ENCODE measurements around the gene DARS1.
"Not testable (repeated sequence)": the region's sequence is repeated elsewhere in the genome, so short reads cannot be mapped to it uniquely, and the experiment has no call there.

The DARS1 gene

DNA sequence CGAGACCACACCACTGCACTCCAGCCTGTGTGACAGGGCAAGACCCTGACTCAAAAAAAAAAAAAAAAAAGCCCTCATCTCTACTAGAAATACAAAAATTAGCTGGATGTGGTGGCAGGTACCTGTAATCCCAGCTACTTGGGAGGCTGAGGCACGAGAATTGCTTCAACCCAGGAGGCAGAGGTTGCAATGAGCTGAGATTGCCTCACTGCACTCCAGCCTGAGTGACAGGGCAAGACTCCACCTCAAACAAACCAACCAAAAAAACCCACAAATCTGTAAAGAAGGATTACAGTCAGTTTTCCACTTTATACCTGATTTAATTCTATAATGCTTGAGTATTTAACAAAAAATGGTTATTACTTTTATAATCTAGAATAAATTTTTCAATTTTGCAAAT is 9.7 kb downstream of the DARS1 start:
- DNase-seq = no peak

DNA sequence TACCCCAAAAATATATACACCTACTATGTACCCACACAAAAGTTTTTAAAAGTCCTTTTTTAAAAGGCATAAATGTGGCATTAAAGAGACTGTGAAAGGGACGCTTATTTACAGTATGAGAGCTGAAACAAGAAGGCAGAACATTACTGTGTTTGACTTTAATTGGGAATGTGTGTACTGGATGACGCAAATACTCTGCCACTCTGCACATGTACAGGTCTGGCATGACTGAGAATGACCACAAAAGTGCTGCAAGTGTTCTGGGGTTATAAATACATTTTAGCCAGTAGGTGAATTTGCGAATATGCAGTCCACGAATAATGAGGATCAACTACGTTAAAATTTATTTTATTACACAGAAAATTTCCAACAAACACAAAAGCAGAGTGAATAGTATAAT is 11.4 kb downstream of the DARS1 start:
- no peak for DNase-seq

DNA sequence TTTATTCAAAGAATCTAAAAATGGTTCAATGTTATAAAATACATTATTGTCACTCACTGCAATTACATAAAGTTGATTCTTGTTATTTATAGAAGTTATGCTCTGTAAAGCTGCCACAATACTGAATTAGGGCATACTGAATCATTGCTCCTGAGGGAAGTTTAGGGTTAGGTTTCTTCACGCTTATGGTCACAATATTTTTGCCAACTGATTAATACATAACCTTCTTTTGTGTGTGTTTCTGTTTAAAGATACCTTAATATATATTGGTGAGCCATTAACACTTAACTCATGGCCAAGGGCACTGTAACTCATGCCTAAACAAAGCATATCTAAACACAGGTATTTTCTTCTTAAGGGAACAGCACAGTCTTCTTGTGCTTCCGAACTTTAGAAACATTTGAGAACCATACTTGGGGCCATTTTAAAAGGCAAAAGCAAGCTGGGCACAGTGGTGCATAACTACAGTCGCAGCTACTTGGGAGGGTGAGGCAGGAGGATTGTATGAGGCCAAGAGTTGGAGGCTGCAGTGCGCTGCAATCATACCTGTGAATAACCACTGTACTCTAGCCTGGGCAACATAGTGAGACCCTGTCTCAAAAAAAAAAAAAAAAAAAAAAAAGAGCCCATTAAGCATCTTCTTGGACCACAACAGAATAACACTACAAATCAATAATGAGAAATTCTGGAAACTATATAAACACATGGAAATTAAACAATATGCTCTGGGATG is 15.6 kb downstream of the DARS1 start:
- DNase-seq = no peak

DNA sequence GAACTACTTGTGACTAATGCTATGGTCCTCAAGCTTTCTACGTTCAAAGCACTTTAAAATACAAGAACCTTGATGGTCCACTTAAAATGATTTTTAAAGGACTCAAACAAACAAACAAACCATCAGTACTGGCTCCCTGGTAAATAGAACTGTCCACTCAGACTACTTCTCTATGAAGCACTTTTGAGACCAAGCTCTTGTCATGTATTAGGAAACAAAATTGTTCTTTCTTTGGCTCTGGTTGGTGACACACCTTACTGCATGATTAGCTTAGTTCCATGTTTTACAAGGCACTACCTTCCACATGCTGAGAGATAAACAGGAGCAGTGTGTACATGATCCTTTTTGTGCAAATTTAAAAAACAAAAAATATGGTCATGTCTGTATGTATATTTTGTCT is 19.7 kb downstream of the DARS1 start:
- no peak for DNase-seq

DNA sequence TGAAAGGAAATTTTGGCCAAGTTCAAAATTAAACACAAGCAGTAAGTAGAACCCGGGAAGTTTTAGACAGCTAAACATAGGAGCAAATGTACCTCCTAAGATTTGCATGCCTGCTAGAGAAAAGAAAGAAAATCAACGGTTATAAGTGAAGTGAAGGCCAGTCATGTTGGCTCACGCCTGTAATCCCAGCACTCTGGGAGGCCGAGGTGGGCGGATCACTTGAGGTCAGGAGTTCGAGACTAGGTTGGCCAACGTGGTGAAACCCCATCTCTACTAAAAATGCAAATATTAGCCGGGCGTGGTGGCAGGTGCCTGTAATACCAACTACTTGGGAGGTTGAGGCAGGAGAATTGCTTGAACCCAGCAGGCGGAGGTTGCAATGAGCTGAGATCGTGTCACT is 21.0 kb downstream of the DARS1 start:
- not testable (repeated sequence) for DNase-seq

DNA sequence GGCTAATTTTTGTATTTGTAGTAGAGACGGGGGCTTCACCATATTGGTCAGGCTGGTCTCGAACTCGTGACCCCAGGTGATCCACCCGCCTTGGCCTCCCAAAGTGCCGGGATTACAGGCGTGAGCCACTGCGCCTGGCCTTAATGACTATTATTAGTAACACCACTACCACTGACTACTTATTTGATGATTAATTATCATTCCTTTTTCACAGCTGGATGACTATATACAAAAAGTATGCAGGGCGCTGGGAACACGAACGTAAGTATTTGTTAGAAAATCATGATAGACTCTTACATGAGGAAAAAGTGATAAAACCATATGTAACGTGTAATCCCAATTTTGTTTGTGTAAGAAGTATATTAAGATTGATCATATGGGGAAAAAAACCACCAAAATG is 21.6 kb downstream of the DARS1 start:
- DNase-seq = no peak

DNA sequence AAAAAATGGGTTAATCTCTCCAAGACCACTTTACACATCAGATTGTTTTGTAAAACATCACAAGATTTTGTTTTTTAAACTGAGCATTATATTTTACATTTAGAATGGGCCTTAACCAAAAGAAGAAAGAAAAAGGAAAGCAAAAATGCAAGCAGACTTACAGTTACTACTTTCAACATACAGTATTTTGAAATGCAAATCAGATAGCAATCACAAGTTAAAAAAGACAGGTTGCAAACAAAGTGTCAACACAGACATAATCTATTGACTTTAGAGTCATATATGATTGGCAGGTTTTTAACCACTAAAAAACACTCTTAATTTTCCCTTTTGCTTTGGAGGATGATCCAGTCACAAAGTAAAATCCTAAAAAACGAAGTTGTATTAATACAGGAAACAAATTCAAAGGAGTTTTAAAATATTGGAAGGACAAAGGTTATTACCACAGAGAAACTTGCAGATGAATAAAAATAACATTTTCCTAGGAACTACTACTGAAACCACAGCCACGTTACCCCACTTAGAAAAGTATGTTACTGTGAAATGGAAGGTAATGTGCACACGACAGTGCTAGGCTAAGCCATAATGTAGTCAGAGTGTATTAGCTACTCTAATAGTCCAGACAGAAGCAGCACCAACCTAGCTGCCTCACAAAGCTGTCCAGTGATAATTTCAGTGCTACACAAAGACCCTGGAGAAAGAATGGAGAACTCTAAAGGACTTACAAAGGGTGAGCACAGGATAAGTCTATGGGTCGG is 22.9 kb downstream of the DARS1 start:
- DNase-seq = no peak

DNA sequence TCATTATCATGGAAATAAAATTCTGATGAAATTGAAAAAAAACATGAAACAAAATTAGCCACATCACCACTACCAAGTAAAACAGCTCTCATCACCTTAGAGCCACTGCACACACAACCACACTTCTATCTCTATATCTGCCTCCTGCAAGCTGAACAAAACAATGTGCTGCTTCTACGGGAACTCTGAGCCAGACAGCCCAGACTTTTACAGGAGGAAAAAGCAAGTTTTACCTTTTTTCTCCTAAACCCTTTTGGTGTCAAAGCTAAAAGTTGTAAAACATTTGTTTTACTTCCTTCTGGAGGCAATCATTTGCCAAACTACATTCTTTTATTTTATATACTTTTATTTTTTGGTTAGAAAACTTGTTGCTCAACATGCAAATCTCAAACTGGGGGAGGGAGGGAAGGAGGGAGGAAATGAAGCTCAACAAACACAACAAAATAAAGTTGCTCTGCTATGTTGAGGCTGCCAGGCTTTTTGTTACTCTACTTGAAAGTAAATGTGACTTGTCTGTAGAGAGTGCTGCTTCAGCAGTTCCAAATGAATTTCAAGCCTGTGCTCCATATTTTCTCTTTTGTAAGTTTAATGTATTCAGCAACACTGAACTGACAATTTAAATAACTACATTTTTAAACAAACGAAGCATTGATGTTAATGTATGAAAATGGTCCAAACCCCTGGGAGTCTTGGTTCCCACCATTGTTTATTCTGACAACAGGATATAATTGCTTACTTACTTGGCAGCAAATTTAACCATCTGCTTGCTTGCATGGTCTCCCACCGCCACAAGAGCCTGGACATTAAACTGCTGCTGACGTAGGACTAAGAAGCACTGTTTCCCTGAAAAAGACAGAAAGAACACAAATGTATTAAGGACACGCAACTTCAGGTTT is 24.5 kb downstream of the DARS1 start:
- DNase-seq = no peak

DNA sequence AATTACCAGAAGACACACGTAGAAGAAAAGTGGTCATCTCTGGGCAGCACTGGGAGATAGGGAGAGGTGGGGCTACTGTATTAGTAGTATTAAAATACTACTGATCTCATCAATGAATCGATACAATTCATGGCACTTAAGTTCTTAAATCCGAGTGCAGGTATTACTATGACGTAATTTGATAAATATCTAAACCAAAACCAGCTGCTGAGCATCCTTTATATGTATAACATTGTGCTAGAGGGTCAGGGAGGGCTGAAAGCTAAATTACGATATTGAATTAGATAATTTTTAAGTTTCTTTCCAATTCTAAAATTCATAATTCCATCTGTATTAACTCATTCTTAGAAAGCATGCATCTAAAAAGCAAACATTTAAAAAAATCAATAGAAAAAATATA is 25.3 kb downstream of the DARS1 start:
- no peak for DNase-seq

DNA sequence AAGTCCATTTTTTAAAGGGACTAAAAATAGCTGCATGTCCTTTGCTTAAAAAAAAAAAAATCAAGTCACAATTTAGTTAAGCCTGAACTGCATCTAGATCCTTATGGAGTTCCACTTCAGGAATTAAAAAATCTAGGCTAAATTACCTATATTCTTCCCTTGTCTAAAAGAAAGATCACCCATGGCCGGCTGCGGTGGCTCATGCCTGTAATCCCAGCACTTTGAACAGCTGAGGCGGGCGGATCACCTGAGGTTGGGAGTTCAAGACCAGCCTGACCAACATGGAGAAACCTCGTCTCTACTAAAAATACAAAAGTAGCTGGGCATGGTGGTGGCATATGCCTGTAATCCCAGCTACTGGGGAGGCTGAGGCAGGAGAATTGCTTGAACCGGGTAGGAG is 26.5 kb downstream of the DARS1 start:
- DNase-seq = not testable (repeated sequence)

DNA sequence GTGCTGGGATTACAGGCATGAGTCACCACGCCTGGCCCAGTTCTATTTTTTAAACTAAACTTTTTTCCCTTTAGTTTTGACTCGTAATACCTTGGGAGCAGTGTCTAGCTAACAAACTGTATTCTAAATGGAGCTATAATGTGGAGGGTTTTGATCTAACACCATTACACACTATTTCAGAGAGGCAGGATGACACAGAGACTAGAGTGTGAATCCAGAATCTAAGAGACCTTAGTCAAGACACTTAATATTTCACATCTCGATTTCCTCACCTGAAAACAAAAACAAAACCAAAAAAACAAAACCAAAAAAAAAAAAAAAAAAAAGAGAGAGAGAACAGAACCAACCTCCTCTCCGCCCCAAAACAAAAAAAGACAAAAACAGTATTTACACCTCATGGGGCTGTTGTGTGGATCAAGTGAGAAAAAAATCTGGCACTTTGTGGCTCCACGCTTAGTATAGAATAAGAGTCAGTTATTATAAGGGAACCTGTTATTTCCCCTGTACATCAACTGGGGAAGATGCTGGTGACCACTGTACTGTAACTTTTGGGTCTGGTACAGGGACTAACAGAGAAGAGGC is 31.3 kb downstream of the DARS1 start:
- DNase-seq = no peak

DNA sequence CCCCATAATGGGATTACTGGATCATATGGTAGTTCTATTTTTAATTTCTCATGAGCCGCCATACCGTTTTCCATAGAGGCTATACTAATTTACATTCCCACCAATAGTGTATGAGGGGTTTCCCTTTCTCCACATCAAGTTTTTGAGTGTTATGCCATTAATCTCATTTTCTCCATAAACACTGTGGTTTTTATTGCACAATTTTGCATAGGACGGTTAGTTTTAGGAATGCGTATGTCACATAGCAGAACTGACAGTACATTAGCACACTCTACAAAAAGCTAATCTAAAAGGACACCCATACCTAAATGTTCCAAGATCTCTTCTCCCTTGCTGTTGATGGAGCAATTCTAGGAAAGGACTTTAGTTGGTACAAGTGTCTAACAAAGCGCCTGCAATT is 32.5 kb downstream of the DARS1 start:
- DNase-seq = no peak

DNA sequence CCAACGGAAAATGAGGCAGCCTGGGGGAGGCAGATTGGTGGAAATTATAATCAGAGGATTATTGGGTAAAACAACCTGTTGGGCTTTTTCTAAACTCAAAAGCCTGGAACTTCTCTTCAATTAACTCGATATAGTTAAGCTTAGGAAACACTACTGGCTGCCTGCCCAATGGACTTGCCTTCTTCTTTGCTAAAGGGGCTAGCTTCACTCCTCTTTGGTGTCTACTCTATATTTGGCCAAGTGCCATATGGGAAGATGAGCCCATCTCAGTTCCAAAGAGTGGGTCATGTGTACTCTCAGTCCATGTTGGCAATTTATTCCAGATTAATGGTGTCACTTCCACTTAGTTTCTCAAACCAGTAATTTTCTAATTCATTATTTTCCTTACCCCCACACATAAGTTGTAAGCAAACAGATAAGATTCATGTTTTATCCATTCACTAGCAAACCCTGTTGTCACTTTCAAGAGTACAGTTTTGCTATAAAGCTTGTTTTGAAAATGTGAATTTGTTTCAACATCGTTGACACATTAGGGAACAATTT is 34.3 kb downstream of the DARS1 start:
- DNase-seq = no peak

DNA sequence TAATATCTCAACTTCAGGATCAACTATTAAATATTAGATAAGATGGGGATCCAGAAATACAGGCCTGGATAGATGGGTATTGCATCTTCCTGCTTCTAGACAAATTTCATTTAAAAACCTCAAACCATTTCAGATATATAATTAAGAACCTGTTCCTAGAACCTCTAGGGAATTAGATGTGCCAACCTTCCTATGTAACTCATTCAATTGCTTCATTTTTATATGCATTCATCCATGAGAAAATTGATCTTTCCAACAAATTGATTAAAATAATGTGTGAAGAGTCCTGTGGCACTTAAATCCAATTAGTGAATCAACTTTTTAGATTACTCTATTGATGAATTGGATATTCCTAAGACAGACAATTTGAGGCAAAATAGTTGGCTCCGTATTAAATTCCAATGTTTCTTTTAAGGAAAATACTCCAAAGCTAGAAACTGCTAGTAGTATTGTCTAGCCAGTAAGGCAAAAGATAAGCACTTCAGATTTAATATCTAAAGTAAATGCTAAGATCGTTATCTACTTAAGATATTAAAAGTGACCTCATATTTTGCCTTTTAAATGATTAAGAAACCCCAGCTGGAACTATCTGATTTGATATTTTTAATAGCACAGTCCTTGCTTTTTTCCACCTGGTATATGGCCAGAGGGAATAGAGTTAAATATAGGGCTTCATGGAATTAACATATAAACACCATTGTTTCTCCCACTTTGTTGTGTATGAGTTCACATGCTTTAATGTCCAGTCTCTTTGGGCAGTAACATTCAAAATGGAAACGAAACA is 35.8 kb downstream of the DARS1 start:
- no peak for DNase-seq

DNA sequence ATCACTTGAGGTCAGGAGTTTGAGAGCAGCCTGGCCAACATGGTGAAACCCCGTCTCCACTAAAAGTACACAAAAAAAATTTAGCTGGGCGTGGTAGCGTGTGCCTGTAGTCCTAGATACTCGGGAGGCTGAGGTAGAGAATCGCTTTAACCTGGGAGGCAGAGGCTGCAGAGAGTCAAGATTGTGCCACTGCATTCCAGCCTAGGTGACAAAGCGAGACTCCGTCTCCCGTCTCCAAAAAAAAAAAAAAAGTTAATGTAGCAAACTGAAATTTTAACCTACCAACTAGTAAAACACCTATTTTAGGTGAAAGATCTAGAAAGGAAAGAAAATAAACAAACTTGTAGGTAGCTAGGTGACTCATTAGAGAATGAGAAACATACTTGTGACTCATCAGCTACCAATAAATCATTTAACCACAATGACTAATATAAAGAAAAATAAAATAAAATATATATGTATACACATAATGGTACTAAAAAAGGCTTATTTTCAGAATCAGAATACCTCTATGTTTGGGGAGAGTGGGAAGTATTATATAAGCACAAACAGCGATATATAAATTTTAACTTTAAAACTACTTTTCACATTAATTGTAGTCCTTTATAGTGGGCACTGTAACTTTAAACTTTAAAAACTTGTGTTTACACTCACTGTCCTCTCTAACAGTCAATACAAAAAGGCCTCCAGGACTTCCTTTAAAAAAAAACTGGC is 36.6 kb downstream of the DARS1 start:
- no peak for DNase-seq

DNA sequence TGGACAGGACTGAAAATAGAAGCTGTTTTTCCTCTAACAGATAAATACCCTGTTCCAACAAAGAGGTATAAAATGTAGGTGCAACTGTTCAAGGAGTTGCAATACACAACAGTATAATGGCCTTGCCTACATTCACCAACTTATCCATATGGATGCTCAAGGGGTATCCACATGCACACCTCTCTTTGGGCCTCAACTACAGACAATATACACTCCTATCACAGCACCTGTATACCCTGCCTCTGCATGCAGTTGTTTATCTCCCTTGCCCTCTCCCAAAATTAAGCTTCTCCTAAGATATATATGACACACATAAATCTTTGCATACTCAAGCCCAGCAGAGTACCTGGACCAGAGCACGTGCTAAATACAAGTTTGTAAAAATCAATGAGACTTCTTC is 37.3 kb downstream of the DARS1 start:
- DNase-seq = no peak

DNA sequence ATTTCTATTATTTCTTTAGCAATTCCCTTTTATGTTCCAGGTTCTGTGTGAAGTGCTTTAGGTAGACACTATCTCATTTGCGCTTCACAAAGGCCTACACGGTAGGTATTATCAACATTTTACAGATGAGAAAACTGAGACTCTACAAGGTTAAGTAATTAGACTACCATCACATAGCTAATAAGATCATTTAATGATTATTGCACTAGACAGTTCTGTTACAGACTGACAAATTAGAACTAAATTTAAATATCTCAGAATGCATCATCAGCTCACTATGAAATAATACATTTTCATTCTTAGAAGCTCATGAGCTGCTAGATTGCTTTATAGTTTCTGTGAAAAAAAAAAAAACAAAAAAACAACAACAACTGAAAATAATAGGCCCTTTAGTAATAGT is 37.9 kb downstream of the DARS1 start:
- no peak for DNase-seq

DNA sequence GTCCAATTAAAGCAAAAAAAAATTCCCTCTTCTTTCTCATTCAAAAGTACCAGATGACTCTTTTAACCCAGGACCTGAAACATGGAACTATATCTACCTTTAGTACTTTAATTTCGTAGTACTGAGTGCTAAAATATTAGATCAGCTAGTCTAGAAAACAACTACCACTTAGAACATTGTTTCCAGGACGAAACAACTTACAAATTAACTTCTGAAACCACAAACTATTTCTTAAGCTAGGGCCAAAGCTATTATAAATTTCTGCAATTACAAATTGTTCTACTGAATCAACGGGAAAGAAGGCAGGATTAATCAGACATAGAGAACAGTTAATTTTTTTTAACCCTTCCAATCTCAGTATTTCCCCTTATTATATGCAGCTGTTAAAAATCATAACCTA is 39.9 kb downstream of the DARS1 start:
- DNase-seq = no peak

DNA sequence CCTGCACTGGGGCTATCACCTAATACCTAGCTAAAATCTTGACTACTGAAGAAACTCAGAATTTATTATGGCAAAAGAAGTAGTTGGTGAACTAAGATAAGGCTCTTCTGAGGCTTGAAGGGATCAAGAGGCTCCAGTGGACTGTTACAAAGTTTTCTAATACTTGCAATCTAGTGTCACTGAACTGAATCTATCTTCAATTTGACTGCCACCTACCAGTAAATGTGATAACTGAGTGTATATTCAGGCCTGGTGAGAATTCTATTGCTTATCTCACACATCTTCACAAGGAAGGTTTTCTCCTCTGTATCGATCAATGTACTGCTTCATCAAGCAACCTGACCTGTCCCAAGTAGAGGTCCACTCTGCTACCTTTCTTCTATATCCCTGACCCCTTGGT is 40.8 kb downstream of the DARS1 start:
- no peak for DNase-seq

DNA sequence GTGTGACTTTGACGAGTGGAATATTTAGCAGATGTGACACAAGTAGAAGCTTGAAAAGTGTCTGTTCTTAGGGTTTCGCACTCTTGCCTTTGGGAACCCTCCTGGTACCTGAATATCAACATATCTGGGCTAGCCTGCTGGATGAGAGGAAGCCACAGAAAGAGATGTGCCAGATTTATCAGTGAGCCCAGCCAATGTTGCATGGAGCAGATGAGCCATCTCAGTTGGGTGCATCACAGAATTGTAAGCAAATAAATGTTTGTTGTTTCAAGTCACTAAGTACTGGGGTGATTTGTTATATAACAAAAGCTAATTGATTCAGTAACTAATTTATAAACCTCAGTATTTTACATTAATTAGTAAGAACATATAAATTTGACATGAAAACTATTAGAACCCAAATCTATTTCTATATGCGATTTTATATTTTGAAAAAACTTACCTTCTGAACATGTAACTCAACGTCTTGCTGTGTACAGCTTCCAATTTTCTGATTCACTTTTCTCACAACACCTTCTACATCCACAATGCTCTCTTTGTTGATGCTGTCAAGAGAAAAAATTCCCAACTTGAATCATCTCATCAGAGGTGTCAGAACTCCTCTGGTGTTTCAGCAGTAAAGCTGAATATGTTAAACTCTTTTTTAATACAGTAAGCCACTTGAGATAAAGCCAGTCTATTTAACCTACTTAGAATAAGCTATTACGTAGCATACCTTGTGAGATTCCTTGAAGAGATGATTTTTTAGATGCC is 42.3 kb downstream of the DARS1 start:
- DNase-seq = no peak

DNA sequence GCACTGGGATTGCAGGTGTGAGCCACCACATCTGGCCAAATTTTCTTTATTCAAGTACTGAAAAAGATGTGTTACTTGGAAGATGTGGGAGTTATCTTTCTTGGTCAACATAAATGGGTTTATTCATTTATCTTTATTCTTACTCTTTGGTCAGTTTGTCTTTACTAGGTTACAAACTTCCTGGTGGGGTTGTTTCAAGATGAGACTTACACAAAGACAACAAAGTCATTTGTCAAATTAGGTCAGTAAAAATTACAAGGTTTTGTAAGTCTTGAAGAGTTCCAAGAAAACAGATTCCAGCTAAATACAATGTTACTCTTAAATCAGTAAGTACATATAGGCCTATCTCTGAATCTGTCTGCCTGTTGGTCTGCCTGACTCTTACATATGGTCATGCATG is 48.9 kb downstream of the DARS1 start:
- no peak for DNase-seq

Measured in NCI-H2107 (cell line).